ENCODE measurements around the gene GTSE1. TPM values are rescaled to one million over a fixed set of nuclear protein-coding genes. Genes with fewer than 3 reads are reported as not detected.
A peak's percentile ranks its signal among the peaks of the same experiment; 100 is the strongest.
"Not testable (repeated sequence)": the region's sequence is repeated elsewhere in the genome, so short reads cannot be mapped to it uniquely, and the experiment has no call there.

The GTSE1 gene
- total and polyA plus RNA-seq, 4 experiments from 2014 or later: 0.64 TPM; not detected in 3

DNA sequence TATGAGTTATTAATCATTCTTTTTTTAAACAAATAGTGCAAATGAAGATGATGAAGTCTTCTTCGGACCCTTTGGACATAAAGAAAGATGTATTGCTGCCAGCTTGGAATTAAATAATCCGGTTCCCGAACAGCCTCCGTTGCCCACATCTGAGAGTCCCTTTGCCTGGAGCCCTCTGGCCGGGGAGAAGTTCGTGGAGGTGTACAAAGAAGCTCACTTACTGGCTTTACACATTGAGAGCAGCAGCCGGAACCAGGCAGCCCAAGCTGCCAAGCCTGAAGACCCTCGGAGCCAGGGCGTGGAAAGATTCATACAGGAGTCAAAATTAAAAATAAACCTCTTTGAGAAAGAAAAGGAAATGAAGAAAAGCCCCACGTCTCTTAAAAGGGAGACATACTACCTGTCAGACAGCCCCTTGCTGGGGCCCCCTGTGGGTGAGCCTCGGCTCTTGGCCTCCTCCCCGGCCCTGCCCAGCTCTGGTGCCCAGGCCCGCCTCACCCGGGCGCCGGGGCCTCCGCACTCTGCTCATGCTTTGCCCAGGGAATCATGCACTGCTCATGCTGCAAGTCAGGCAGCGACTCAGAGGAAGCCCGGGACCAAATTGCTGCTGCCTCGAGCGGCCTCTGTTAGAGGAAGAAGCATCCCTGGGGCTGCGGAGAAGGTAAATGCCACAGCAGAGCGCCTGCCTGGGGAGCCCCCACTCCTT, 11.8 kb downstream of the GTSE1 start:
- Mint-ChIP-seq H3K36me3 (no peaks in the 10 kb centered on the region), H3K27ac (peak overlapping the region in 2 of 7 donors; percentile 25 to 41), H3K4me3 (no peak overlapping the region), H3K27me3 (no peaks in the 10 kb centered on the region), H3K9me3 (no peaks in the 10 kb centered on the region), H3K4me1 (peaks cover 0 to 4% (median under 1%) of the 10 kb centered on the region in 4 donors)
- Histone ChIP-seq H3K27ac (ENCODE audit: low read depth, low read length) (no peak overlapping the region), H3K27me3 (ENCODE audit: insufficient read depth, low read length) (no peaks in the 10 kb centered on the region), H3K4me1 (ENCODE audit: insufficient read depth, low read length) (no peaks in the 10 kb centered on the region), H3K4me3 (ENCODE audit: low read length in 2 of 2) (no peak overlapping the region), H3K36me3 (ENCODE audit: insufficient read depth, low read length) (no peaks in the 10 kb centered on the region), H3K9me3 (ENCODE audit: control insufficient read depth in 1 of 2, low read length in 2 of 2) (no peaks in the 10 kb centered on the region)
- intact Hi-C loops (cut with micrococcal nuclease): no loop called here
- DNase-seq: no peak
- POLR2A ChIA-PET (ENCODE audit: partially characterized antibody): no interaction called here
- CTCF ChIA-PET (ENCODE audit: partially characterized antibody): no interaction called here

DNA sequence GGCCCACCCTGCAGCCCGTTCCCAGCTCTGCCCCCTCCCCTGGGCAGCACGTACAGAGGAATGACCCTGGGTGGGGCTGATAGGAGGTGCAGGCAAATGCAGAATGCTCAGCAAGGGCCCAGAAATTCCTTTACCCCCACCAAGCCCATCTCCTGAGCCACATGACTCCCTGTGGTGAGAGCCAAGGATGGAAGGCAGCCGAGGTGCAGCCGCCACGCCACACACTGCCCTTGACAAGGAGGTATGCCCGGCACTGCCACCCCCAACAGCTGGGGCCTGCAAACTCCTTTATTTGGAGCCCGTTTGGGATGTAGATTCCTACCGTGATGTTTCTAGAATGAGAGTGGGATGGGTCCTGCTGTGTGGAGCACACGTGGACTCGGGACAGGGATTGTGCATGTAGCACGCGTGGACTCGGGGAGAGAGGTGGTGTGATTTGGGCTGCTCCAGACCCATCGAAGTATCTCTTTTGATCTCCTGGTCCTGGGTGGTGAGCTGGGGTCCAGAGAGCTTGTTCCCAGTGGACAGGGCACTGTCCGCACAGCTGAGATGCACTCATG, 12.9 kb downstream of the GTSE1 start:
- Mint-ChIP-seq H3K4me3 (no peak overlapping the region), H3K27me3 (no peaks in the 10 kb centered on the region), H3K27ac (peak overlapping the region in 2 of 7 donors; percentile 9 to 66), H3K9me3 (no peaks in the 10 kb centered on the region), H3K36me3 (no peaks in the 10 kb centered on the region), H3K4me1 (peaks cover 0 to 2% (median under 1%) of the 10 kb centered on the region in 4 donors)
- intact Hi-C loops (cut with micrococcal nuclease): loop anchor here (5.0 kb wide), 1 partner anchor 302 kb away; no protein-coding TSS in a partner anchor
- ChIA-PET POLR2A (ENCODE audit: partially characterized antibody) (no interaction called here), CTCF (ENCODE audit: partially characterized antibody) (interaction anchor here (1.0 to 4.3 kb wide), 2 partner anchors 10 to 188 kb away, joined by 4 to 37 read pairs; no protein-coding TSS in a partner anchor)
- no peaks in the 10 kb centered on the region for H3K4me1 ChIP-seq (ENCODE audit: insufficient read depth, low read length)
- H3K9me3 ChIP-seq (ENCODE audit: control insufficient read depth in 1 of 2, low read length in 2 of 2): no peaks in the 10 kb centered on the region
- H3K27ac ChIP-seq (ENCODE audit: low read depth, low read length): no peak overlapping the region
- DNase-seq: no peak
- H3K4me3 ChIP-seq (ENCODE audit: low read length in 2 of 2): no peak overlapping the region
- no peaks in the 10 kb centered on the region for H3K36me3 ChIP-seq (ENCODE audit: insufficient read depth, low read length)
- no peaks in the 10 kb centered on the region for H3K27me3 ChIP-seq (ENCODE audit: insufficient read depth, low read length)

DNA sequence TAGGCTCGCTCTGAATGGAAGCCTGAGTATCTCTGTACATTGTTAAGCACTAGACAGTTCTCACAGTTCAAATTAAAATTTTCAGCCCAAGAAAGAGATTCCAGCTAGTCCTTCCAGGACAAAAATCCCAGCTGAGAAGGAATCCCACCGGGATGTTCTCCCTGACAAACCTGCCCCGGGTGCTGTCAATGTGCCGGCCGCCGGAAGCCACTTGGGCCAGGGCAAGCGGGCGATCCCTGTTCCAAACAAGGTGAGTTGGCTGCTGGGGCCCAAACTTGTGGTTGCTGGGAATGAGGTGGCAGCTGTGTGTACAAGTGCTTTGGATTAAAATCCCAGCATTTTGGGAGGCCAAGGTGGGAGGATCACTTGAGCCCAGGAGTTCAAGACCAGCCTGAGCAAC, 15.4 kb downstream of the GTSE1 start:
- POLR2A ChIA-PET (ENCODE audit: partially characterized antibody): interaction anchor here (1.3 to 1.6 kb wide), 2 partner anchors 16 to 190 kb away, joined by 3 read pairs; no protein-coding TSS in a partner anchor
- DNase-seq: no peak
- H3K4me1 ChIP-seq (ENCODE audit: insufficient read depth, low read length): no peaks in the 10 kb centered on the region
- intact Hi-C loops (cut with micrococcal nuclease): loop anchor here (5.0 kb wide), 1 partner anchor 305 kb away; no protein-coding TSS in a partner anchor
- no peaks in the 10 kb centered on the region for H3K9me3 ChIP-seq (ENCODE audit: control insufficient read depth in 1 of 2, low read length in 2 of 2)
- H3K36me3 ChIP-seq (ENCODE audit: insufficient read depth, low read length): no peaks in the 10 kb centered on the region
- H3K4me3 Mint-ChIP-seq: no peak overlapping the region
- no peaks in the 10 kb centered on the region for H3K27me3 Mint-ChIP-seq
- no peaks in the 10 kb centered on the region for H3K9me3 Mint-ChIP-seq
- H3K27ac ChIP-seq (ENCODE audit: low read depth, low read length): no peak overlapping the region
- no peak overlapping the region for H3K4me3 ChIP-seq (ENCODE audit: low read length in 2 of 2)
- H3K4me1 Mint-ChIP-seq: peaks cover 0 to 2% (median under 1%) of the 10 kb centered on the region in 4 donors
- peak overlapping the region in 2 of 7 donors; percentile 67 to 74 for H3K27ac Mint-ChIP-seq
- no peaks in the 10 kb centered on the region for H3K27me3 ChIP-seq (ENCODE audit: insufficient read depth, low read length)
- CTCF ChIA-PET (ENCODE audit: partially characterized antibody): interaction anchor here (0.7 to 4.3 kb wide), 5 partner anchors 13 to 306 kb away, joined by 3 to 37 read pairs (median 5); no protein-coding TSS in a partner anchor
- no peaks in the 10 kb centered on the region for H3K36me3 Mint-ChIP-seq

DNA sequence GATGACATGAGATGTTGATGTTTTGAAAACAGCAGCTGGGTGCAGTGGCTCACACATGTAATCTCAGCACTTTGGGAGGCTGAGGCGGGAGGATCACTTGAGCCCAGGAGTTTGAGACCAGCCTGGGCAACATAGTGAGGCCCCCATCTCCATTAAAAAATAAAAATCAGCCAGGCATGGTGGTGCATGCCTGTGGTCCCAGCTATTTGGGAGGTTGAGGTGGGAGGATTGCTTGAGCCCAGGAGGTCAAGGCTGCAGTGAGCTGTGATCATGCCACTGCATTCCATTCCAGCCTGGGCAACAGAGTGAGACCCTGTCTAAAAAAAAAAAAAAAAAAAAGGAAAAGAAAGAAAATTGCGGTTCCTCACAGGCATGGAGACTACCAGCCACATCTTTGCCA, 16.2 kb downstream of the GTSE1 start:
- not testable (repeated sequence) for H3K4me3 ChIP-seq (ENCODE audit: low read length in 2 of 2); H3K27me3 Mint-ChIP-seq; H3K36me3 Mint-ChIP-seq; H3K27ac ChIP-seq (ENCODE audit: low read depth, low read length); H3K4me3 Mint-ChIP-seq; H3K4me1 Mint-ChIP-seq; H3K27ac Mint-ChIP-seq; H3K9me3 Mint-ChIP-seq; H3K36me3 ChIP-seq (ENCODE audit: insufficient read depth, low read length); H3K27me3 ChIP-seq (ENCODE audit: insufficient read depth, low read length); DNase-seq; H3K4me1 ChIP-seq (ENCODE audit: insufficient read depth, low read length); H3K9me3 ChIP-seq (ENCODE audit: control insufficient read depth in 1 of 2, low read length in 2 of 2)
- ChIA-PET POLR2A (ENCODE audit: partially characterized antibody) (interaction anchor here (1.6 kb wide), 1 partner anchor 191 kb away, joined by 3 read pairs; no protein-coding TSS in a partner anchor), CTCF (ENCODE audit: partially characterized antibody) (interaction anchor here (0.6 to 4.3 kb wide), 8 partner anchors 9 to 1590 kb away, joined by 3 to 37 read pairs (median 4); no protein-coding TSS in a partner anchor)
- intact Hi-C loops (cut with micrococcal nuclease): loop anchor here (5.0 kb wide), 1 partner anchor 306 kb away; no protein-coding TSS in a partner anchor

DNA sequence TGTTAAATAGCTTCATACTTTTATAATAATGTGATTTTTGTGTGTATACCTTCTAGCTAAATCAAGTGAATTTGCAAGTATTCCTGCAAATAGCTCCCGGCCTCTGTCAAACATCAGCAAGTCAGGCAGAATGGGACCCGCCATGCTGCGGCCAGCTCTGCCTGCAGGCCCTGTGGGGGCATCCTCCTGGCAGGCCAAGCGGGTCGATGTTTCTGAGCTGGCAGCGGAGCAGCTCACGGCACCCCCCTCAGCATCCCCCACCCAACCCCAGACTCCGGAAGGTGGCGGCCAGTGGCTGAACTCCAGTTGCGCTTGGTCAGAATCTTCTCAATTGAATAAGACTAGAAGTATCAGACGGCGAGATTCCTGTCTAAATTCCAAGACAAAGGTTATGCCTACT, 19.3 kb downstream of the GTSE1 start:
- Histone ChIP-seq H3K4me1 (ENCODE audit: insufficient read depth, low read length) (no peaks in the 10 kb centered on the region), H3K4me3 (ENCODE audit: low read length in 2 of 2) (no peak overlapping the region), H3K9me3 (ENCODE audit: control insufficient read depth in 1 of 2, low read length in 2 of 2) (no peaks in the 10 kb centered on the region), H3K27me3 (ENCODE audit: insufficient read depth, low read length) (no peaks in the 10 kb centered on the region), H3K36me3 (ENCODE audit: insufficient read depth, low read length) (no peaks in the 10 kb centered on the region), H3K27ac (ENCODE audit: low read depth, low read length) (no peak overlapping the region)
- no peak for DNase-seq
- Mint-ChIP-seq H3K27ac (no peak overlapping the region), H3K27me3 (no peaks in the 10 kb centered on the region), H3K9me3 (no peaks in the 10 kb centered on the region), H3K4me1 (no peaks in the 10 kb centered on the region), H3K36me3 (no peaks in the 10 kb centered on the region), H3K4me3 (no peak overlapping the region)
- ChIA-PET POLR2A (ENCODE audit: partially characterized antibody) (no interaction called here), CTCF (ENCODE audit: partially characterized antibody) (interaction anchor here (1.2 to 3.7 kb wide), 12 partner anchors 9 to 321 kb away, joined by 3 to 48 read pairs (median 6); partner anchors contain the start of gene GTSE1)
- intact Hi-C loops (cut with micrococcal nuclease): no loop called here

DNA sequence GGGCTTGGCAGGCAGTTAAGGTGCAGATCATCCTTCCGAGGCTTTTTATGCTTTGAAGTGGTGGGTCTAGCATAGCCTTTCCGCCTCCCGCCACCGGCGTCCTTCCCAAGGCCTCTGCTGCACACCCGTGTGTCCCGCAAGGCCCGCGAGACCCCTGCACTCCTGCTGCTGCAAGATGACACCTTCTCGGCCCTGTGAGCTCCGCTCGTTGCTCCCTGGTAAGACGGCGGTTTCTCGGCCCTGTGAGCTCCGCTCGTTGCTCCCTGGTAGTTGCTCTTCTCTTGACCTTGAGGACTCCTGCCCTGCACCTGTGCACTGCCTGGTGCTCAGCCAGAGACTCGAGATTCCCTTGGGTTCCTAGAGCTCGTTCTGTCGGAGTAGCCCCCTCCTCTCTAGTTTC, 21.0 kb downstream of the GTSE1 start:
- ChIA-PET CTCF (ENCODE audit: partially characterized antibody) (interaction anchor here (2.5 to 3.7 kb wide), 2 partner anchors 195 to 196 kb away, joined by 9 to 48 read pairs; no protein-coding TSS in a partner anchor), POLR2A (ENCODE audit: partially characterized antibody) (no interaction called here)
- Mint-ChIP-seq H3K4me3 (no peak overlapping the region), H3K36me3 (no peaks in the 10 kb centered on the region), H3K9me3 (no peaks in the 10 kb centered on the region), H3K4me1 (no peaks in the 10 kb centered on the region), H3K27me3 (no peaks in the 10 kb centered on the region), H3K27ac (peak overlapping the region in 1 of 7 donors; percentile 28)
- H3K27ac ChIP-seq (ENCODE audit: low read depth, low read length): no peak overlapping the region
- H3K4me3 ChIP-seq (ENCODE audit: low read length in 2 of 2): no peak overlapping the region
- no peaks in the 10 kb centered on the region for H3K9me3 ChIP-seq (ENCODE audit: control insufficient read depth in 1 of 2, low read length in 2 of 2)
- intact Hi-C loops (cut with micrococcal nuclease): no loop called here
- no peaks in the 10 kb centered on the region for H3K4me1 ChIP-seq (ENCODE audit: insufficient read depth, low read length)
- no peaks in the 10 kb centered on the region for H3K27me3 ChIP-seq (ENCODE audit: insufficient read depth, low read length)
- DNase-seq: no peak
- no peaks in the 10 kb centered on the region for H3K36me3 ChIP-seq (ENCODE audit: insufficient read depth, low read length)

DNA sequence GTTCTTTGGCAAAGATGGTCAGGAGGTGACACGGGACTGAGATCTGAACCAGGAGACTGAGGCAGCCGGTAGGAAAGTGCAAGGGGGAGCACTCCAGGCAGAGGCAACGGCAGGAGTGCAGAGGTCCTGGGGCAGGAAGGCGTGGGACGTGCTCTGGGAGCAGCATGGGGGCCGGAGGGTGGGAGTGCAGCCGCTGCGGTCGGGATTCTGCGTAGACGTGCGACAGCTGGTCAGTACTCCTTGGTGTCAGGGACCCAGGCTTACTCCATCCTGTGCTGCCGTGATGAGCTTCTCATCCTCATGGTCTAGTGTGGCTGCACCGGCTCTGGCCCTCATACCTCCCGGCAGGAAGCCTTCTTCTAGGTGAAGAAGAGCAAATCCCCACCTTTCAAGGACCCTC, 21.9 kb downstream of the GTSE1 start:
- no peaks in the 10 kb centered on the region for H3K27me3 ChIP-seq (ENCODE audit: insufficient read depth, low read length)
- H3K36me3 Mint-ChIP-seq: no peaks in the 10 kb centered on the region
- no peaks in the 10 kb centered on the region for H3K36me3 ChIP-seq (ENCODE audit: insufficient read depth, low read length)
- DNase-seq: no peak
- intact Hi-C loops (cut with micrococcal nuclease): no loop called here
- H3K4me1 ChIP-seq (ENCODE audit: insufficient read depth, low read length): no peaks in the 10 kb centered on the region
- ChIA-PET CTCF (ENCODE audit: partially characterized antibody) (interaction anchor here (1.5 to 2.5 kb wide), 3 partner anchors 196 to 323 kb away, joined by 4 to 9 read pairs (median 6); no protein-coding TSS in a partner anchor), POLR2A (ENCODE audit: partially characterized antibody) (no interaction called here)
- H3K4me1 Mint-ChIP-seq: no peaks in the 10 kb centered on the region
- H3K27ac Mint-ChIP-seq: peak overlapping the region in 1 of 7 donors; percentile 6
- no peak overlapping the region for H3K4me3 Mint-ChIP-seq
- H3K27me3 Mint-ChIP-seq: no peaks in the 10 kb centered on the region
- H3K9me3 Mint-ChIP-seq: no peaks in the 10 kb centered on the region
- H3K4me3 ChIP-seq (ENCODE audit: low read length in 2 of 2): no peak overlapping the region
- no peak overlapping the region for H3K27ac ChIP-seq (ENCODE audit: low read depth, low read length)
- no peaks in the 10 kb centered on the region for H3K9me3 ChIP-seq (ENCODE audit: control insufficient read depth in 1 of 2, low read length in 2 of 2)
